H1 (cell line): Measurements from ENCODE around the gene ACOT12.
"Not testable (repeated sequence)": the region's sequence is repeated elsewhere in the genome, so short reads cannot be mapped to it uniquely, and the experiment has no call there.

Source experiments
- CBX8 ChIP-seq: fragments of 300-800, 300-1000 bp; sonication (generic); IDR thresholded peaks from 2 replicates; pipeline ENCODE4 v1.7.1; 2016; ENCODE audit warnings: low read depth, low read length, borderline replicate concordance
- KDM5A ChIP-seq: fragments of 200-600 bp; IDR thresholded peaks from 2 replicates; pipeline ENCODE4 v1.7.1; 2012; ENCODE audit warnings: mild to moderate bottlenecking, low read length, inconsistent platforms, mixed read lengths
- NRF1 ChIP-seq: IDR thresholded peaks from 2 replicates; pipeline ENCODE4 v1.6.1; 2011; ENCODE audit warnings: mild to moderate bottlenecking, low read depth, low read length, improper control_type of control experiment
- POLR2A ChIP-seq, 2 experiments: IDR thresholded peaks; 1 replicate in 1 of 2; 2 replicates in 1 of 2; pipeline ENCODE4 v1.6.1; 2011; ENCODE audit warnings: low read depth in 2 of 2, low read length in 2 of 2, mild to moderate bottlenecking in 2 of 2; ENCODE audit errors: control extremely low read depth in 1 of 2
- POLR2AphosphoS5 ChIP-seq: IDR thresholded peaks from 2 replicates; pipeline ENCODE4 v1.6.1; 2011; ENCODE audit warnings: low read depth, low read length
- TAF1 ChIP-seq: IDR thresholded peaks from 2 replicates; pipeline ENCODE4 v1.6.1; 2011; ENCODE audit warnings: mild to moderate bottlenecking, low read depth, low read length
- TF ChIP-seq, protein P1 (sequence below), 3 experiments: IDR thresholded peaks; 1 replicate in 2 of 3; 2 replicates in 1 of 3; pipeline versions ENCODE4 v1.5.1 to v1.6.1; 2011; ENCODE audit warnings: low read length in 3 of 3, mild to moderate bottlenecking in 3 of 3, inconsistent platforms in 2 of 3, low read depth in 1 of 3, moderate library complexity in 1 of 3; ENCODE audit not compliant: insufficient read depth in 1 of 3; ENCODE audit errors: control extremely low read depth in 1 of 3
- TF ChIP-seq, protein P2 (sequence below): IDR thresholded peaks from 2 replicates; pipeline ENCODE4 v1.6.1; 2011; ENCODE audit warnings: low read depth, mild to moderate bottlenecking, low read length; ENCODE audit not compliant: insufficient read depth

DNA sequence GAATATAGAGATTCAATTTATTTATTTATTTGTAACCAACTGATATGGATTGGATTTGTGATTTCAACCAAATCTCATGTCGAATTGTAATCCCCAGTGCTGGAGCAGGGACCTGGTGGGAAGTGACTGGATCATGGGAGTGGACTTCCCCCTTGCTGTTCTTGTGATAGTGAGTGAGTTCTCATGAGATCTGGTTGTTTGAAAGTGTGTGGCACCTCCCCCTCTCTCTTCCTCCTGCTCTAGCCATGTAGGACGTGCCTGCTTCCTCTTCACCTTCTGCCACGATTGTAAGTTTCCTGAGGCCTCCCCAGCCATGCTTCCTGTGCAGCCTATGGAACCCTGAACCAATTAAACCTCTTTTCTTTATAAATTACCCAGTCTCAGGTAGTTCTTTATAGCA lies 55.7 kb downstream of the ACOT12 start:
- not testable (repeated sequence) for TF ChIP-seq NRF1; KDM5A; POLR2A (IDR thresholded peaks at IDR 0.05; ENCODE audit: control extremely low read depth in 1 of 2, low read depth in 2 of 2, low read length in 2 of 2); POLR2AphosphoS5; TAF1; CBX8
- TF ChIP-seq, protein P1, sequence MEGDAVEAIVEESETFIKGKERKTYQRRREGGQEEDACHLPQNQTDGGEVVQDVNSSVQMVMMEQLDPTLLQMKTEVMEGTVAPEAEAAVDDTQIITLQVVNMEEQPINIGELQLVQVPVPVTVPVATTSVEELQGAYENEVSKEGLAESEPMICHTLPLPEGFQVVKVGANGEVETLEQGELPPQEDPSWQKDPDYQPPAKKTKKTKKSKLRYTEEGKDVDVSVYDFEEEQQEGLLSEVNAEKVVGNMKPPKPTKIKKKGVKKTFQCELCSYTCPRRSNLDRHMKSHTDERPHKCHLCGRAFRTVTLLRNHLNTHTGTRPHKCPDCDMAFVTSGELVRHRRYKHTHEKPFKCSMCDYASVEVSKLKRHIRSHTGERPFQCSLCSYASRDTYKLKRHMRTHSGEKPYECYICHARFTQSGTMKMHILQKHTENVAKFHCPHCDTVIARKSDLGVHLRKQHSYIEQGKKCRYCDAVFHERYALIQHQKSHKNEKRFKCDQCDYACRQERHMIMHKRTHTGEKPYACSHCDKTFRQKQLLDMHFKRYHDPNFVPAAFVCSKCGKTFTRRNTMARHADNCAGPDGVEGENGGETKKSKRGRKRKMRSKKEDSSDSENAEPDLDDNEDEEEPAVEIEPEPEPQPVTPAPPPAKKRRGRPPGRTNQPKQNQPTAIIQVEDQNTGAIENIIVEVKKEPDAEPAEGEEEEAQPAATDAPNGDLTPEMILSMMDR (IDR thresholded peaks at IDR 0.05; ENCODE audit: control extremely low read depth in 1 of 3, insufficient read depth in 1 of 3, low read depth in 1 of 3, low read length in 3 of 3): not testable (repeated sequence)
- TF ChIP-seq, protein P2, sequence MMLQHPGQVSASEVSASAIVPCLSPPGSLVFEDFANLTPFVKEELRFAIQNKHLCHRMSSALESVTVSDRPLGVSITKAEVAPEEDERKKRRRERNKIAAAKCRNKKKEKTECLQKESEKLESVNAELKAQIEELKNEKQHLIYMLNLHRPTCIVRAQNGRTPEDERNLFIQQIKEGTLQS: not testable (repeated sequence)
